Stimulated activated CD8-positive, alpha-beta memory T cell treated with anti-CD3 and anti-CD28 coated beads, Interleukin-4, amount 100 ng/mL, for 4 hours (primary cell): ENCODE data around the gene SRSF3.
A peak's percentile ranks its signal among the peaks of the same experiment; 100 is the strongest.
"Not testable (repeated sequence)": the region's sequence is repeated elsewhere in the genome, so short reads cannot be mapped to it uniquely, and the experiment has no call there.

ENCODE experiments used
- DNase-seq, 2 donors: peaks; one replicate each; pipeline ENCODE4 v3.0.0-alpha.2; 2020; ENCODE audit warnings: low read depth in 2 of 2, low spot score in 1 of 2

The SRSF3 gene

DNA sequence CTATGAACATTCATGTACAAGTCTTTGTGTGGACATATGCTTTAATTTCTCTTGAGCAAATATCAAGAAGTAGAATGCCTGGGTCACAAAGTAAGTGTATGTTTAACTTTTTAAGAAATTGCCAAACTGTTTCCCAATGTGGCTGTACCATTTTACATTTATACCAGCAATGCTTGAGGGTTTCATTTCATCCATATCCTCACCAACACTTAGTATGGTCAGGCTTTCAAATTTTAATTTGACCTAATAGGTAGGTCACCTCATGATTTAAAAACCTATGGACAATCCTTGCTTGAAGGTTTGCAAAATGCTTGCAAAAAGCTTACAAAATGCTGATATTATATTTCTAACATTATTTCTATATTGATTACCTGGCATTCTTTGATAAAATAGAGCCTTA, 19.5 kb upstream of the SRSF3 start:
- DNase-seq: no peak

DNA sequence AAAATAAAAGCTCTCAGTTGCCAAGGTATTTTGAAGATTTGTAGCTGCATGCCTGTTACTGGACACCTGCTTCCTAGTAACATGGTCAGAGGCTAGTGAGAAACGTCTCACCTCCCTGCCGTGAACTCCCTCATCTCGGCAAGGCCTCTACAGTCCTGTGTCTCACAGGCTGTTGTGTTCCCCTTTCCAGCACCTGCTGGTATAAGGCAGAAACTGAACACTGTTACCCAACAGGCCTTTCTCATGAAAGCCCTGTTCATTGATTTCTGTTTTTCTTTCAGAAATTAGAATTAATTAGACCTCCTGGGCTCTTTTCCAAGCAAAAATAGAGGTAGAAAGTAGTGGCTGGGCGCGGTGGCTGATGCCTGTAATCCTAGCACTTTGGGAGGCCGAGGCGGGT, 17.6 kb upstream of the SRSF3 start:
- DNase-seq: no peak

DNA sequence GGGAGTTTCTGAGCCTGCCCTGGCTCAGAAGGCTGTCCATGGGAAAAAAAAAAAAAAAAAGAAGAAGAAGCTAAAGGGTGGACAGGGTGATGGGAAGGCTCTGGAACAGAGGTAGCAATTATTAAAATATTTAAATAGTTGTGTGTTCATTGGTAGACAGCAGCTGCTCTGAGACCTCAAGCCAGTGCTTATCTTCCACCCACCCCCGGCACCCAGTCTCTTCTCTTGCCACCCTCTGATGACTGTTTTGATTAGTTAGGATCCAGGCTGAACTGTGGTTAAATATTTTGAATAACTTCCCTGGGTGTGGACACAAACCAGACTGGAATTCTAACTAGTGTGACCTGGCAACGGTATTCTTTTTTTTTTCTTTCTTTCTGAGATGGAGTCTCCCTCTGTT, 16.9 kb upstream of the SRSF3 start:
- no peak for DNase-seq

DNA sequence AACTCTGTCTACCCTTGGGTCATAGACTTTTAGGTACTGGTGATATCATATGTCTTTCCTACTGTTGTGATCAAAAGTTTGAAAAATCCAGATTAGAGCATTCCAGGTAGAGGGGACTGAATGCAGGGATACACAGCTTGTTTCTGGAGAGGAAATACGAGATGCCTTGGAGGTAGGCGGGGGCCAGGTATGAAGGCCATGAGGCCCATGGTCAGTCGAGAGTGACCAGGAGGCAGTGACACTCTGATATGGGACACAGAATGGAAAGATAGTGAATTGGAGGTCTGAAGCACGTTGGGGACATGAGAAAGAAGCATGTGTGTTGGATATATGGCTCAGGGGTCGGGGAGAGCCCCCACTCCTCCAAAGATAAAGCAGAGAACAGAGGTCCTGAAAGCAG, 16.1 kb upstream of the SRSF3 start:
- DNase-seq: no peak

- no peak for DNase-seq
Measured at GRCh38 chr6:36578431-36578830, 15.7 kb upstream of the SRSF3 start.

DNA sequence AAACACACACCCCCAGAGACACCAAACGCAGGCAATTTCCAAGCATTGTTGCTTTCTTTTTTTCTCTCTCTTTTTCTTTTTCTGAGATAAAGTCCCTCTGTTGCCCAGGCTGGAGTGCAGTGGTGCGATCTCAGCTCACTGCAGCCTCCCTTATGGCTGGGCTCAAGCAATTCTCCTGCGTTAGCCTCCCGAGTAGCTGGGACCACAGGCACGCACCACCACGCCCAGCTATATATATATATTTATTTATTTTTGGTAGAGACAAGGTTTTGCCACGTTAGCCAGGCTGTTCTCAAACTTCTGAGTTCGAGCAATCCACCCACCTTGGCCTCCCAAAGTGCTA, 14.0 kb upstream of the SRSF3 start:
- DNase-seq: no peak

DNA sequence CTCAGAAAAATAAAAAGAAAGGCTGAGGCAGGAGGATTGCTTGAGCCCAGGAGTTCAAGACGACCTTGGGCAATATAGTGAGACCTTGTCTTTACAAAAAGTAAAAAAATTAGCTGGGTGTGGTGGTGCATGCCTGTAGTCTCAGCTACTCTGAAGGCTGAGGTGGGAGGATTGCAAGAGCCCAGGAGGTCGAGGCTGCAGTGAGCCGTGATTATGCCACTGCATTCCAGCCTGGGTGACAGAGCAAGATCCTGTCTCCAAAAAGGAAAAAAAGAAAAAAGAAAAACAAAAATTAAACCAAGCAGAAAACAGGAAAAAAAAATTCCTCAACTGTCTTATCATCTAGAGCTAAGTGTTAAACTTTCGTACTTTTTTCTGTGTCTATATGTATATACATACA, 12.4 kb upstream of the SRSF3 start:
- no peak for DNase-seq

DNA sequence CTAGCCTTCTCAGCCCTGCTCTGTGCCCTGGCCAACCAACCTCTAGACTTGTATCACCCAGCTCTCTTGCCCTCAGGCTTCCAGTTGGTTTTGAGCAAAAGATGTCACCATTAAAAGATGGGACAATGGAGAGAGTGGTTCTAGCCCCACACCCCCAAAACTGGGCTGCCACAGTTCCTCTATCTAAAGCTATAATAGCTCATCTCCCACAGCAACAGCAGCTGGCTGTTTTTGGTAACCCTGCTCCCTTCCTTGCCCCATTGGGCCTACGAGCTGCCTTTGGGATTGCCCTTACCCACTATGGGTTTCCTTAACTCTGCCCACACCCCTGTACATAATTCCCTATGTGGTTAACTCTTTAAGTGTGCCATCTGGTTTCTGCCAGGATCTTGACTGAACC, 7.6 kb upstream of the SRSF3 start:
- DNase-seq: no peak

DNA sequence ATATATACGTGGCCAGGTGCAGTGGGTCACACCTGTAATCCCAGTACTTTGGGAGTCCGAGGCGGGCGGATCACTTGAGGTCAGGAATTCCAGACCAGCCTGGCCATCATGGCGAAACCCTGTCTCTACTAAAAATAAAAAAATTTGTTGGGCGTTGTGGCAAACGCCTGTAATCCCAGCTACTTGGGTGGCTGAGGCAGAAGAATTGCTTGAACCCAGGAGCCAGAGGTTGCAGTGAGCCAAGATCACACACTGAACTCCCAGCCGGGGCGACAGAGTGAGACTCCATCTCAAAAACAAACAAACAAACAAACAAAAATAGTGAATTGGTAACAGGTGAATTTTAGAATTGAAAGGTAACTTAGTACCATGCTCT, 5.1 kb upstream of the SRSF3 start:
- DNase-seq: not testable (repeated sequence)

DNA sequence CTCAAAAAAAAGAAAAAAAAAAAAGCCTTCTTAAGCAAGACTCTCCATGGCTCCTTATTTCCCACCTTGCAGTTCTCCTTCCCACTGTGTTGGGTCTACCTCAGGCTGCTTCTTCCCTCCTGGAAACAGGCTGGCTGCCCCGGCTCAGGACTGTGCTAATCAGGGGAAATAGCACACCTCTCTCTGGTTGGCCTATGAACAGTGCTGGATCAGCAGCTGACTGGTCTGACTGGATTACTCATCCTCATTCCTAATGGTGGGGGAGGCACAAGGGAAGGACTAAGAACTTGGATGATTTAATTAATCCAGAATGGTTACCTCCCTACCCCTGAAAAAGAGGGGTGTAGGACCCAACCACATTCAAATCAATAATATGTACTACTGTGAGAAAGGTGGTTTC, 3.9 kb upstream of the SRSF3 start:
- DNase-seq: no peak

GRCh38 chr6:36592221-36592655, 1.9 kb upstream of the SRSF3 start:
- DNase-seq: no peak

- no peak for DNase-seq
Measured at GRCh38 chr6:36593569-36594028, 563 bp upstream of the SRSF3 start.

- DNase-seq: no peak
Measured at GRCh38 chr6:36594816-36595643, 868 bp downstream of the SRSF3 start.

DNA sequence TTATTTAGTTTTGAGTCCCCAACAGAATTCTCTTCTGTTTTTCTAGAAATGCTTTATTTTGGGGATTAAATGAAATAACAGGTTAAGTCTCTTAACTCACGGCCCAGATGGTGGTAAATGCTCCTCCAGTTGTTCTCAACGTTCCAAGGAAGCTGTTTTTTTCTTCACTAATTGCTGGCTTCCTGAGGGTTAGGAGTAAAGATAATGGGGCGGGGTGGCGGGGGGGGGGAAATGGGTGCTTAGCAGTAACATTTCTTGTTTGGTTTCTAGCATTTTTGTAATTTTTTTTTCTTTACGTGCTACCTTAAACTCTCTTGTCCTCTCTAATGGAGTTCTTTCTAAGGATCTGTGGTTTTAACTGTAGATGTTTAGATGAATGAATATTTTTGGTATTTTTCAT, 2.2 kb downstream of the SRSF3 start:
- no peak for DNase-seq

DNA sequence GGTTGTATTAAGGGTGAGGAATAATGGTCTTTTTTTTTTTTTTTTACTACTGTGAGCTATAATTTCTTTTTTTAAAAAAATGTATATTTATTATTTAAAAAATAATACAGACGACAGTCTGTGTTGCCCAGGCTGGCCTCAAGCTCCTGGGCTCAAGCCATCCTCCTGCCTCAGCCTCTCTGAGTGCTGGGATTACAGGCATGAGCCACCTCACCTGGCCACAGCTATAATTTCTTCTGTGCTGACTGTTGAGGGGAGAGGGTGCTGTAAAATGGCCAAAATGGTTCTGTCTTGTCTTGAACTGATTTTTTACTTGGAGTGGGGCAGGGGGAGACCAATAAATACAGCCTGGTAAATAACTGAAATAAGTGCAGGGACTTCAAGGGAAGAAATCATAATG, 3.6 kb downstream of the SRSF3 start:
- DNase-seq: no peak

DNA sequence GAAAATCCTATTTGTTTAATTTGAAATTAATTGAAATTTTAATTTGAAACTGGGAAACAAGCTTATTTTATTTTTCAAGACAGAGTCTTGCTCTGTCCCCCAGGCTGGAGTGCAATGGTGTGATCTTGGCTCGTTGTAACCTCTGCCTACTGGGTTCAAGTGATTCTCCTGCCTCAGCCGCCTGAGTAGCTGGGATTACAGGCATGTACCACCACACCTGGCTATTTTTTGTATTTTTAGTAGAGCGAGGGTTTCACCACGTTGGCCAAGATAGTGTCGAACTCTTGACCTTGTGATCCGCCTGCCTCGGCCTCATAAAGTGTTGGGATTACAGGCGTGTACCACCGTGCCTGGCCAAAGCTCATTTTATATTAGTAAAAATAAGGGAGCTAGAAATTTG, 4.2 kb downstream of the SRSF3 start:
- no peak for DNase-seq

GRCh38 chr6:36598739-36599318, 4.7 kb downstream of the SRSF3 start:
- DNase-seq: no peak

DNA sequence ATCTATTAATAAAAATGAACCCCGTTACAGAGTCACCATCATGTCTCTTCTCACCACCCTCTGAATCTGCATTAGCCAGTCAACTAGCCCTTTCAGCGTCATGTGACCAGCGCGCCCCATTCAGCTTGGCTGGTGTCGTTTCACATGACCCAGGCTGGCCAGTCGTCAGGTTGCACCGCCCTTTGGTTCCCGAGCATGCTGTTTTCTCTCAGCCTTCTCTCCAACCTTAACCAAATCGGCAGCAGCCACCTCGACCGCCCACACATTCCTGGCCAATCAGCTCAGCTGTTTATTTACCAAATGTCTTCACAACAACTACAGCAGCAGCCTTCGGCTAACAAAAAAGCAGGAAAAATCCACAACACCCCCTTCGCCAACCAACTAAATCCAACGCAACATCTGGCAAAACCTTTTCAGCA, 5.6 kb downstream of the SRSF3 start:
- peak in 1 of 2 donors; percentile 17 for DNase-seq

GRCh38 chr6:36600564-36601146, 6.5 kb downstream of the SRSF3 start:
- DNase-seq: no peak

- DNase-seq: not testable (repeated sequence)
Measured at GRCh38 chr6:36601818-36602217, 7.7 kb downstream of the SRSF3 start.

DNA sequence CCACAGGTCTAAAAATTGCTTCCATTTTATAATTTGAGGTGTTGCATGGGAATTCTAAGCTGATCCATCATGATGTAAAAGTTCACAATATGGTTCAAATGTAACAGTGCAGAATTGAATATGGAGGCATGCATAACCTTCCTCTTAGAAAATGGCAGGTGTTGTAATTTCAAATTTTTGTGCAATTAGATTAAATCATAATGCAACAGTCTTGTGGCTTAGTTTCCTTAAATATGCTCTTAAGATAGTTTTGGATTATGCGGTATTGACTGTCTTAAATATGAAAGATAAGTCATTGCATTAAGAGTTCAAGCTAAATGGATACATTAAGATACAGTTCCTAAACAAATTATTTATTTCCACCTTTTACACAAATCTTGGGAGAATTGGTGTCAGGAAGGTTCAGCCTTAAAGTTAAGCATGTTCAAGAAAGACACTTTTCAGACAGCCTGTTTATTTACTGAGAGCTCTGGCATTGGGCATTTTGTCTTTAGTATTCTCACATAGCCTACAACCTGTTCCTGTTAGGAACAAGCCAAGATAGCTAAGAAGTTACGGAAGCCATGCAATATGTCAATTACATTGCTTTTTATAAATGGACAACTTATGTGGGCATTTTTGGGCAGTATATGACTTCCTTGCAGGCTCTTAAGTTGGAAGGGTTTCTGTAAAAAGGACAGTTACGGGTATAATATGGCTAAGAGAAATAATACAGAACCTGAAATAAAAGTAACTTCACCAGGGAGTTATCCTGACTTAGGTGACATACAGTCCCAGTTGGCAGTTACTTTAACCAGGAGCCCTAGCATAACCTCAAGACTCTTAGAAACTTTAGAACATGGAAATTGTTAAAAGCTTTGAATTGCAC, 9.3 kb downstream of the SRSF3 start:
- no peak for DNase-seq
